Calu3 (cell line): ENCODE data around the gene COL4A5. TPM values are rescaled to one million over a fixed set of nuclear protein-coding genes. Genes with fewer than 3 reads are reported as not detected.

Source experiments
- BruUV-seq: library from RNA; stranded (reverse); fragments of 400-500 nt; replicated peaks from 2 replicates; lab custom pipeline; 2021; lab: Mats Ljungman, UMichigan
- CTCF ChIA-PET: fragments of 300-600 bp; sonication (Branson Sonifier 250); formaldehyde crosslinking; loops from one replicate; lab custom pipeline; 2022; ENCODE audit warnings: antibody characterized with exemption; lab: Charles Lee
- DNase-seq: peaks from one replicate; pipeline ENCODE4 v3.0.0; 2022
- H3K27ac Mint-ChIP-seq: one replicate; pipeline ENCODE4 v1.8.0; 2022; ENCODE audit warnings: mixed read lengths; ENCODE audit not compliant: unreplicated experiment
- H3K27me3 Mint-ChIP-seq: one replicate; pipeline ENCODE4 v1.8.0; 2022; ENCODE audit warnings: mixed read lengths; ENCODE audit not compliant: unreplicated experiment
- H3K36me3 Mint-ChIP-seq: one replicate; pipeline ENCODE4 v1.8.0; 2022; ENCODE audit warnings: mild to moderate bottlenecking, moderate library complexity, mixed read lengths; ENCODE audit not compliant: insufficient read depth, unreplicated experiment
- H3K4me1 Mint-ChIP-seq: one replicate; pipeline ENCODE4 v1.8.0; 2022; ENCODE audit warnings: mild to moderate bottlenecking, low read depth, mixed read lengths; ENCODE audit not compliant: unreplicated experiment
- H3K4me3 Mint-ChIP-seq: one replicate; pipeline ENCODE4 v1.8.0; 2022; ENCODE audit warnings: mild to moderate bottlenecking, low read depth, moderate library complexity, mixed read lengths; ENCODE audit not compliant: unreplicated experiment
- H3K9me3 Mint-ChIP-seq: one replicate; pipeline ENCODE4 v1.8.0; 2022; ENCODE audit warnings: low read depth, mixed read lengths; ENCODE audit not compliant: unreplicated experiment
- CTCF ChIP-seq: fragments of 200-600 bp; IDR thresholded peaks from one replicate; pipeline ENCODE4 v1.8.0; 2022; ENCODE audit warnings: antibody characterized with exemption; ENCODE audit not compliant: unreplicated experiment
- intact Hi-C: fragments of 100-400 bp; cut with micrococcal nuclease; formaldehyde crosslinking; loops from one replicate; pipeline ENCODE4 v1.10.0; 2022; ENCODE audit not compliant: unreplicated experiment
- total RNA-seq: library from RNA; stranded (reverse); gene quantifications from 2 replicates; pipeline ENCODE4 v1.2.3, GENCODE V29; 2022

COL4A5 gene
- total RNA-seq, 1 experiment from 2014 or later = 19.8 TPM

- H3K27me3 Mint-ChIP-seq = no peaks in the 10 kb centered on the region
- H3K27ac Mint-ChIP-seq = no peak overlapping the region
Measured at GRCh38 chrX:108516184-108516583, 76.5 kb downstream of the COL4A5 start.

GRCh38 chrX:108527724-108528123, 88.1 kb downstream of the COL4A5 start:
- Mint-ChIP-seq H3K9me3 (peaks cover 23% of the 10 kb centered on the region), H3K4me1 (no peaks in the 10 kb centered on the region), H3K36me3 (no peaks in the 10 kb centered on the region), H3K27me3 (no peaks in the 10 kb centered on the region), H3K4me3 (no peak overlapping the region), H3K27ac (no peak overlapping the region)
- intact Hi-C loops = no loop called here
- no TSS peak for BruUV-seq
- no peak for TF ChIP-seq CTCF
- CTCF ChIA-PET = no interaction called here
- DNase-seq = no peak

More at GRCh38 chrX:108516184-108516583, 76.5 kb downstream of the COL4A5 start:
- no peak for TF ChIP-seq CTCF
- H3K36me3 Mint-ChIP-seq = no peaks in the 10 kb centered on the region
- no peaks in the 10 kb centered on the region for H3K4me1 Mint-ChIP-seq
- no peaks in the 10 kb centered on the region for H3K9me3 Mint-ChIP-seq
- CTCF ChIA-PET = no interaction called here
- BruUV-seq = no TSS peak
- intact Hi-C loops = no loop called here
- DNase-seq = no peak
- H3K4me3 Mint-ChIP-seq = no peak overlapping the region

GRCh38 chrX:108537005-108537404, 97.4 kb downstream of the COL4A5 start:
- no peaks in the 10 kb centered on the region for H3K4me1 Mint-ChIP-seq
- H3K4me3 Mint-ChIP-seq = no peak overlapping the region
- H3K9me3 Mint-ChIP-seq = no peaks in the 10 kb centered on the region
- peak; percentile 33 for DNase-seq
- no peak overlapping the region for H3K27ac Mint-ChIP-seq
- BruUV-seq = no TSS peak
- TF ChIP-seq CTCF = peak; percentile 52
- no peaks in the 10 kb centered on the region for H3K27me3 Mint-ChIP-seq
- CTCF ChIA-PET = interaction anchor here (1.7 kb wide), 1 partner anchor 312 kb away, joined by 3 read pairs; no protein-coding TSS in a partner anchor
- H3K36me3 Mint-ChIP-seq = no peaks in the 10 kb centered on the region
- intact Hi-C loops = loop anchor here (1.0 to 2.0 kb wide), 3 partner anchors 228 to 338 kb away; no protein-coding TSS in a partner anchor

- H3K4me1 Mint-ChIP-seq = no peaks in the 10 kb centered on the region
- intact Hi-C loops = no loop called here
- no peaks in the 10 kb centered on the region for H3K27me3 Mint-ChIP-seq
- H3K27ac Mint-ChIP-seq = no peak overlapping the region
- CTCF ChIA-PET = no interaction called here
- no peak for DNase-seq
- H3K36me3 Mint-ChIP-seq = no peaks in the 10 kb centered on the region
- no peak overlapping the region for H3K4me3 Mint-ChIP-seq
- BruUV-seq = no TSS peak
- H3K9me3 Mint-ChIP-seq = no peaks in the 10 kb centered on the region
- TF ChIP-seq CTCF = no peak
Measured at GRCh38 chrX:108541286-108541685, 101.6 kb downstream of the COL4A5 start.
